ENCODE results near the gene WDFY4.

Gene WDFY4

GRCh38 chr10:49028639-49029038 lies 344.0 kb downstream of the WDFY4 start:
- ATAC-seq, result no peak
- TF ChIP-seq TOX (CRISPR knock-in tag; IDR thresholded peaks at IDR 0.05; ENCODE audit: borderline replicate concordance), result no peak
- no peak for TF ChIP-seq ZFP3 (CRISPR knock-in tag; IDR thresholded peaks at IDR 0.05)
- TF ChIP-seq TSHZ2 (CRISPR knock-in tag; IDR thresholded peaks at IDR 0.05), result no peak
- no peak for TF ChIP-seq CSRNP3 (CRISPR knock-in tag; IDR thresholded peaks at IDR 0.05)
- TF ChIP-seq POU6F1 (CRISPR knock-in tag; IDR thresholded peaks at IDR 0.05; ENCODE audit: borderline replicate concordance, low read depth), result no peak
- no peak for TF ChIP-seq ZC3H10 (CRISPR knock-in tag; IDR thresholded peaks at IDR 0.05)
- TF ChIP-seq PATZ1 (CRISPR knock-in tag; IDR thresholded peaks at IDR 0.05; ENCODE audit: borderline replicate concordance), result no peak
- TF ChIP-seq PPARA (CRISPR knock-in tag; IDR thresholded peaks at IDR 0.05; ENCODE audit: borderline replicate concordance), result no peak
- TF ChIP-seq ARNTL (CRISPR knock-in tag; IDR thresholded peaks at IDR 0.05; ENCODE audit: borderline replicate concordance, low read depth), result no peak
- TF ChIP-seq ZNF70 (CRISPR knock-in tag; IDR thresholded peaks at IDR 0.05), result no peak
- no peak for TF ChIP-seq ZNF8 (CRISPR knock-in tag; IDR thresholded peaks at IDR 0.05)
- TF ChIP-seq CSDC2 (CRISPR knock-in tag; IDR thresholded peaks at IDR 0.05), result no peak
- TF ChIP-seq RARB (CRISPR knock-in tag; IDR thresholded peaks at IDR 0.05), result no peak
- TF ChIP-seq ZNF565 (CRISPR knock-in tag; conservative IDR thresholded peaks at IDR 0.05; ENCODE audit: low read depth), result no peak
- no peak for TF ChIP-seq SNAI2 (CRISPR knock-in tag; IDR thresholded peaks at IDR 0.05)
- no peak for TF ChIP-seq BACH2 (CRISPR knock-in tag; IDR thresholded peaks at IDR 0.05; ENCODE audit: borderline replicate concordance)
- no peak for TF ChIP-seq OSR1 (CRISPR knock-in tag; IDR thresholded peaks at IDR 0.05)
- no peak for TF ChIP-seq ZFP30 (CRISPR knock-in tag; IDR thresholded peaks at IDR 0.05)
- TF ChIP-seq TCF4 (CRISPR knock-in tag; IDR thresholded peaks at IDR 0.05; ENCODE audit: borderline replicate concordance), result no peak
- TF ChIP-seq CREB5 (CRISPR knock-in tag; IDR thresholded peaks at IDR 0.05; ENCODE audit: low read depth), result no peak

- TF ChIP-seq ISL1 (CRISPR knock-in tag; IDR thresholded peaks at IDR 0.05), result no peak
- ATAC-seq, result no peak
These were observed 345.0 kb downstream of the WDFY4 start for GRCh38 chr10:49029666-49030065.
